Cardiac fibroblast (primary cell): ENCODE measurements around the gene EFNA1.
A peak's percentile ranks its signal among the peaks of the same experiment; 100 is the strongest.

ENCODE experiments used
- DNase-seq, 2 donors: peaks; one replicate each; pipeline versions ENCODE4 v3.0.0 to v3.0.0-alpha.2; 2010; ENCODE audit warnings: low read depth in 2 of 2
- H3K4me3 ChIP-seq, 2 donors: replicated peaks in 1 of 2; 1 replicate in 1 of 2; 2 replicates in 1 of 2; pipeline ENCODE4 v1.5.1; 2011; ENCODE audit warnings: low read depth in 2 of 2, low read length in 2 of 2, mild to moderate bottlenecking in 2 of 2, moderate library complexity in 1 of 2
- TF ChIP-seq, protein P1 (sequence below): IDR thresholded peaks from one replicate; pipeline ENCODE4 v1.5.1; 2011; ENCODE audit warnings: low read depth, mild to moderate bottlenecking, low read length, inconsistent platforms

Gene EFNA1

DNA sequence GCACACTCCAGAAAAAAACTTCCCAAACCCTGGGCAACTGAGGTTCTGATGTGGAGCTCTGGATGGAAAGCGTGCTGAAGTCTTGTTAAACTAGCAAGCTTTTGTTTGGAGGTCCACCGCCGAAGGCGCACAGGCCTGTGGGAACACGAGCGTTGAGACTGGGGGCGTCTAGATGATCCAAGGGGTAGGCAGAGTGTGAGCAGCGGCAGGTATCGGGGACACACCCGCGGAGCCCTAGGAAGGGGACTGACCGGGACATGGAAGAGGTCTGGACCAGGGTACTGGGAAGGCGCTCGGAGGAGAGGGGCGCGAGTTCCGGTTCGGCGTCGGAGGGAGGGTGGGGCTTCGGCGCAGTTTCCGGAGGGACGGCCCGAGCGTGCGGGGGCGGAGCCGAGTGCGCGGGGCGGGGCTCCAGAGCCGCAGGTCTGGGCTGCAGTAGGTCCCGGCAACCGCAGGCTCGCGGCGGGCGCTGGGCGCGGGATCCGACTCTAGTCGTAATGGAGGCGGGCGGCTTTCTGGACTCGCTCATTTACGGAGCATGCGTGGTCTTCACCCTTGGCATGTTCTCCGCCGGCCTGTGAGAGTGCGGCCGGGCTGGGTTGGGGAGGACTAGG is 7.8 kb downstream of the EFNA1 start, which contains the start of gene SLC50A1:
TSS of gene SLC50A1 (plus strand) at position 438 of the 614 bp plus-strand sequence. CDS start at position 498, 60 bp downstream.
- peak; percentile 92 to 97 for DNase-seq
- TF ChIP-seq, protein P1, sequence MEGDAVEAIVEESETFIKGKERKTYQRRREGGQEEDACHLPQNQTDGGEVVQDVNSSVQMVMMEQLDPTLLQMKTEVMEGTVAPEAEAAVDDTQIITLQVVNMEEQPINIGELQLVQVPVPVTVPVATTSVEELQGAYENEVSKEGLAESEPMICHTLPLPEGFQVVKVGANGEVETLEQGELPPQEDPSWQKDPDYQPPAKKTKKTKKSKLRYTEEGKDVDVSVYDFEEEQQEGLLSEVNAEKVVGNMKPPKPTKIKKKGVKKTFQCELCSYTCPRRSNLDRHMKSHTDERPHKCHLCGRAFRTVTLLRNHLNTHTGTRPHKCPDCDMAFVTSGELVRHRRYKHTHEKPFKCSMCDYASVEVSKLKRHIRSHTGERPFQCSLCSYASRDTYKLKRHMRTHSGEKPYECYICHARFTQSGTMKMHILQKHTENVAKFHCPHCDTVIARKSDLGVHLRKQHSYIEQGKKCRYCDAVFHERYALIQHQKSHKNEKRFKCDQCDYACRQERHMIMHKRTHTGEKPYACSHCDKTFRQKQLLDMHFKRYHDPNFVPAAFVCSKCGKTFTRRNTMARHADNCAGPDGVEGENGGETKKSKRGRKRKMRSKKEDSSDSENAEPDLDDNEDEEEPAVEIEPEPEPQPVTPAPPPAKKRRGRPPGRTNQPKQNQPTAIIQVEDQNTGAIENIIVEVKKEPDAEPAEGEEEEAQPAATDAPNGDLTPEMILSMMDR, result no peak
- H3K4me3 ChIP-seq, result peak within 1 kb of the TSS; percentile 75 to 79

DNA sequence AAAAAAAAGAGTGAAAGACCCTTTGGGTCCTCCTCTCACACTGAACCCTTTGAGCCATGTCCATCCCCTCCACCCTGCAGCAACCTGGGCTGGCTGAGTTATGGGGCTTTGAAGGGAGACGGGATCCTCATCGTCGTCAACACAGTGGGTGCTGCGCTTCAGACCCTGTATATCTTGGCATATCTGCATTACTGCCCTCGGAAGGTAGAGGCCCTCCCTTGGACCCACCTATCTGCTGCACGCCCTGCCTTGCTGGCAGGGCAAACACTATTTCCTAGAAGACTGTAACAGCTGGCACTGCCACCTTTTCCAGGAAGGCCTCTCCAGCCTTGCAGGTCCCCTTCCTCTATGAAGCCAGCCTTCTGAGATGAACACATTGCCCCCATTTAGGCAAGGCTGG is 9.1 kb downstream of the EFNA1 start:
- TF ChIP-seq, protein P1, result no peak
- peak overlapping the region; percentile 48 to 75 for H3K4me3 ChIP-seq
- DNase-seq, result no peak

DNA sequence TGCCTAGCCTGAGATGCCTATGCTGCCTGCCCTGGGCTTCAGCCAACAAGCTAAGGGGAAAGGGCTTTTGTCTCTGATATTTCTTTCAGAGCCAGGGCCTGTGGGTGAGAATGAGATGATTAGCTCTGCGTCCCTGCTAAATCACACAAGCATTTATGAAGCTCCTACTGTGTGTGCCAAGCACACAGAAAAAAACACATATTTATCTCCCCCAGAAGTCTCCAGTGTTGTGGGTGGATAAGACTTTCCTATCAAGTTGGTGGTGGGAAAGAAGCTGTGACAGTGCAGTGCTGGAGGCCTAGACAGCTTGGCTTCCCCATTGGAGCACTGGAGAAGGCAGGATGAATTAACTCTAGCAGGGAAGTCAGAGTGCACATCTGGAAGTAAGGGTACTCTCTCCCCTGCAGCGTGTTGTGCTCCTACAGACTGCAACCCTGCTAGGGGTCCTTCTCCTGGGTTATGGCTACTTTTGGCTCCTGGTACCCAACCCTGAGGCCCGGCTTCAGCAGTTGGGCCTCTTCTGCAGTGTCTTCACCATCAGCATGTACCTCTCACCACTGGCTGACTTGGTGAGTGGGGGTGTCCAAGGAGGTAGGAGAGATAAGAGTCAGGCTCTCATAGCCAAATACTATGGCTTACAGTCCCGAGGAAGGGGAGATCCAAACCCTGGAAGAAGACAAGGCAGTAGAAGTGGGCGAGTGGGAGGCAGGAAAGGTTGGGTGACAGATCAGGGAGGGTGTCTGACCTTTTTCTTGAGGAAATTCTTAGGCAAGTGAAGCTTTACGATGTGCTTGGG is 9.7 kb downstream of the EFNA1 start:
- peak overlapping the region; percentile 48 to 75 for H3K4me3 ChIP-seq
- TF ChIP-seq, protein P1, result no peak
- DNase-seq, result no peak

DNA sequence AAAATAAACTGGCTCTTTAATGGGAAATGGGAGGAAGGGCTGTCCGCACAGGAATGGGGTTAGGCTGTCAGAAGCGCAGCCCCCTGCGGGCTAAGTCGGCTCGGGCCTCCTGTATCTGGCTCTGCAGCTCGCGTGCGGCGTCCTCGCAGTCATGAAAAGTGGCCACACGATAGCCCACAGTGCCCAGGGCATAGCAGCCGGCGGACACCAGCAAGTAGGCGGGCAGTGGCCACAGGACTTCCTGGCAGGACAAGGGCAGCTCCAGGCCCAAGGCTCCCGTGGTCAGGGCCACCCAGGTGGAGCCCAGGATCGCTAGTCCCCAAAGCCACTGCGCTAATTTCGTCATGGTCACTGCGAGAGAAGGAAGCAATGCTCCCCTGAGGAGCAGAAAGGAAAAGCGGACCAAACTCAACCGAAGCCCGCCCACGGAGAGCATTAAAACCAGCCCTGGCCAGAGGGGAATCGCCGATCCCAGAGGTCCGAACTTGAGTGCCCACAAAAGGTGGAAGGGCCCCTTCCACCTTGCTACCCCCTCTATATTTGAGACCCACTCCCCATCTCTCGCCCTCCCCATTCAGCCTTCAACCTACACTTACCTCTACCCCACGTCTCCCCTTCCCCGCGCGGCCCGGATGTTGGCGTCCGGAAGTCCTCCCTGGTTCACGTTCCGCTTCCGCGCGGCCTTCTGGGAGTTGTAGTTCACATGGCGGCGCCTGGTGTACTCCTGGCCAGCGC is 12.4 kb downstream of the EFNA1 start, which contains the start of gene DPM3:
TSS of gene DPM3 (minus strand) at position 637 of the 735 bp plus-strand sequence. CDS start at position 346, 291 bp downstream.
- DNase-seq, result peak; percentile 80 to 81
- TF ChIP-seq, protein P1, result no peak
- peak within 1 kb of the TSS; percentile 85 to 90 for H3K4me3 ChIP-seq

DNA sequence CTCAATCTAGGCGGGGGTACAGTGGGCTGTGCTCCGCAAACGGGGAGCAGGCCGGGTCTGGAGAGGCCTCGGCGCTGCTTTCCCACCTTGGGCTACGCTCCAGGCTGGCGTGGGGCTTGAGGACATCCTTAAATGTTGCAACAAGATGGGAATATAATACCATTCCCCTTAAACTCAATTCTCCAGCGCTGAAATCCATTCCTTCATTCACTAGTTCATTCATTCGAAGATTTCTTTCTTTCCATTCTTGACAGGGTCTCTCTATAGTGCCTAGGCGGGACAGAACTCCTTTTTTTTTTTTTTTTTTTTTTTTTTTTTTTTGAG is 12.9 kb downstream of the EFNA1 start:
- H3K4me3 ChIP-seq, result peak overlapping the region; percentile 85 to 90
- DNase-seq, result no peak
- TF ChIP-seq, protein P1, result no peak

DNA sequence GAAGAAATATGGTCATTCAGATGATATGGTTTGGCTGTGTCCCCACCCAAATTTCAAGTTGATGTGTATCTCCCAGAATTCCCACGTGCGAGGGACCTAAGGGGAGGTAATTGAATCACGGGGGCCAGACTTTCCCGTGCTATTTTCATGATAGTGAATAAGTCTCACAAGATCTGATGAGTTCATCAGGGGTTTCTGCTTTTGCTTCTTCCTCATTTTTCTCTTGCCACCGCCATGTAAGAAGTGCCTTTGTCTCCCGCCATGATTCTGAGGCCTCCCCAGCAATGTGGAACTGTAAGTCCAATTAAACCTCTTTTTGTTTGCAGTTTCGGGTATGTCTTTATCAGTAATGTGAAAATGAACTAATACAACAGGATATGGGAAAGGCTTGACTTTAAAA is 14.1 kb downstream of the EFNA1 start:
- TF ChIP-seq, protein P1, result no peak
- DNase-seq, result no peak

More for the DNA sequence above, 14.1 kb downstream of the EFNA1 start:
- no peak overlapping the region for H3K4me3 ChIP-seq
